ENCODE measurements around the gene SCUBE1. TPM values are rescaled to one million over a fixed set of nuclear protein-coding genes. Genes with fewer than 3 reads are reported as not detected.
A peak's percentile ranks its signal among the peaks of the same experiment; 100 is the strongest.

SCUBE1 gene
- polyA plus RNA-seq (2013), result 0.08 and 0.12 TPM in 2 replicates

GRCh38 chr22:43343262-43343669 is at the start of gene SCUBE1:
Gene SCUBE1 (minus strand): TSS chr22:43343372. CDS start chr22:43343261, 111 bp downstream.
- H4K12ac ChIP-seq (ENCODE audit: low read depth, low read length), result no peak within 1 kb of the TSS
- H2BK12ac ChIP-seq (ENCODE audit: low read length), result no peak within 1 kb of the TSS
- H3K4ac ChIP-seq (ENCODE audit: low read depth, low read length), result no peak within 1 kb of the TSS
- no peak within 1 kb of the TSS for H2BK5ac ChIP-seq (ENCODE audit: low read depth, low read length, poor library complexity)
- no CpG with 5 or more reads among the region's 56 CpGs for WGBS (ENCODE audit: extremely low coverage, insufficient coverage, insufficient read length)
- no peak within 1 kb of the TSS for H3K4me3 ChIP-seq (ENCODE audit: low read depth, low read length)
- no peak within 1 kb of the TSS for H2BK120ac ChIP-seq (ENCODE audit: insufficient read depth, low read length, poor library complexity)
- no peak within 1 kb of the TSS for H3K18ac ChIP-seq (ENCODE audit: low read length)
- no peak within 1 kb of the TSS for H3K27ac ChIP-seq (ENCODE audit: low read depth, low read length)
- no peaks in the 10 kb centered on the region for H3K79me1 ChIP-seq (ENCODE audit: low read length)
- H4K91ac ChIP-seq (ENCODE audit: low read depth, low read length), result no peak within 1 kb of the TSS
- H3K9ac ChIP-seq (ENCODE audit: low read length), result no peak within 1 kb of the TSS
- peaks cover 37% of the 10 kb centered on the region for H3K27me3 ChIP-seq (ENCODE audit: insufficient read depth, low read length)
- H3K4me2 ChIP-seq (ENCODE audit: low read length), result peak within 1 kb of the TSS; percentile 35
- H2AFZ ChIP-seq (ENCODE audit: insufficient read depth, low read length, poor library complexity), result no peak within 1 kb of the TSS
- H2AK5ac ChIP-seq (ENCODE audit: low read length), result no peak within 1 kb of the TSS
- no peak within 1 kb of the TSS for H4K8ac ChIP-seq (ENCODE audit: low read depth, low read length)
- H3K9me3 ChIP-seq (ENCODE audit: insufficient read depth, low read depth, low read length), result peaks cover 8% of the 10 kb centered on the region
- no peak within 1 kb of the TSS for H3K23ac ChIP-seq (ENCODE audit: low read length)
- H3K4me1 ChIP-seq (ENCODE audit: control insufficient read depth in 1 of 2, insufficient read depth in 2 of 2, low read length in 2 of 2), result no peaks in the 10 kb centered on the region
- no peak within 1 kb of the TSS for H3K14ac ChIP-seq (ENCODE audit: low read length)
- DNase-seq, result peak; percentile 65 to 80
- H3K79me2 ChIP-seq (ENCODE audit: control insufficient read depth, insufficient read depth, low read length, poor library complexity), result no peaks in the 10 kb centered on the region
- H3K36me3 ChIP-seq (ENCODE audit: control insufficient read depth in 1 of 2, insufficient read depth in 2 of 2, low read length in 2 of 2), result no peaks in the 10 kb centered on the region

DNA sequence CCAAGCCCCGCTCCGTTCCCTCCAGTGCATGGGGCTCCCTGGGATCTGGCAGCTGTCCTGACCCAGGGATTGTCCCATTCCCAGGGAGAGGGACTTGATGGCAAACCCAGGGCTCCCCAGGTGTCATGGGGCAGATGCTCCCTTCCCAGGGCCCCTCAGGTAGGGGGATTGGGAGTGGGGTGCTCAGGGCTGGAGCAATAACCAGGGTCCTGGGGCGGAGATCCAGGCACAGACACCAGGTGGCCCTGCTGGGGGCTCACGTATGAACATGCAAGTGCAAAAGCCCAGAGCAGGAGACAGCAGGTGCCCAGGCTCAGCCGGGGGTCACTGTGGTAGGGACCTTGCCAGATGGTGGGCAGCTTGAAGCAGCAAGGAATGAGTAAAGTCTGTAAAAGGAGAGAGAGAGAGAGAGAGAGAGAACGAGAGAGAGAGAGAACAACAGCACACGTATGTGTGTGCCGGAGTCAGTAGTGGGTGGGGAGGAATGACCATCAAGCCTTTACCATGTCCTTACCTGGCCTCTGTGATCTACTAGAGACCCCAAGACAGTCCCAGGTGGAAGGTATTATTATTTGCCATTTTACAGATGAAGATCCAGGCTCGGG is 49.3 kb upstream of the SCUBE1 start:
- no peak overlapping the region for H2AFZ ChIP-seq (ENCODE audit: insufficient read depth, low read length, poor library complexity)
- no peak overlapping the region for H3K9ac ChIP-seq (ENCODE audit: low read length)
- no peak overlapping the region for H4K91ac ChIP-seq (ENCODE audit: low read depth, low read length)
- no peak overlapping the region for H3K4me3 ChIP-seq (ENCODE audit: low read depth, low read length)
- H2BK120ac ChIP-seq (ENCODE audit: insufficient read depth, low read length, poor library complexity), result no peak overlapping the region
- WGBS (ENCODE audit: extremely low coverage, insufficient coverage, insufficient read length), result no CpG with 5 or more reads among the region's 9 CpGs
- no peaks in the 10 kb centered on the region for H3K4me1 ChIP-seq (ENCODE audit: control insufficient read depth in 1 of 2, insufficient read depth in 2 of 2, low read length in 2 of 2)
- H3K14ac ChIP-seq (ENCODE audit: low read length), result no peak overlapping the region
- H3K27me3 ChIP-seq (ENCODE audit: insufficient read depth, low read length), result no peaks in the 10 kb centered on the region
- H3K23ac ChIP-seq (ENCODE audit: low read length), result no peak overlapping the region
- no peak overlapping the region for H3K4ac ChIP-seq (ENCODE audit: low read depth, low read length)
- no peak for DNase-seq
- H3K36me3 ChIP-seq (ENCODE audit: control insufficient read depth in 1 of 2, insufficient read depth in 2 of 2, low read length in 2 of 2), result no peaks in the 10 kb centered on the region
- no peak overlapping the region for H4K8ac ChIP-seq (ENCODE audit: low read depth, low read length)
- no peaks in the 10 kb centered on the region for H3K79me2 ChIP-seq (ENCODE audit: control insufficient read depth, insufficient read depth, low read length, poor library complexity)
- no peak overlapping the region for H3K4me2 ChIP-seq (ENCODE audit: low read length)
- H3K18ac ChIP-seq (ENCODE audit: low read length), result no peak overlapping the region
- H2AK5ac ChIP-seq (ENCODE audit: low read length), result no peak overlapping the region
- no peak overlapping the region for H2BK12ac ChIP-seq (ENCODE audit: low read length)
- H3K79me1 ChIP-seq (ENCODE audit: low read length), result no peaks in the 10 kb centered on the region
- H3K27ac ChIP-seq (ENCODE audit: low read depth, low read length), result no peak overlapping the region
- peaks cover 6% of the 10 kb centered on the region for H3K9me3 ChIP-seq (ENCODE audit: insufficient read depth, low read depth, low read length)
- no peak overlapping the region for H2BK5ac ChIP-seq (ENCODE audit: low read depth, low read length, poor library complexity)
- H4K12ac ChIP-seq (ENCODE audit: low read depth, low read length), result no peak overlapping the region

- Histone ChIP-seq H2AK5ac (ENCODE audit: low read length) (no peak overlapping the region), H2BK12ac (ENCODE audit: low read length) (no peak overlapping the region), H4K12ac (ENCODE audit: low read depth, low read length) (no peak overlapping the region), H3K4me2 (ENCODE audit: low read length) (no peak overlapping the region), H2BK5ac (ENCODE audit: low read depth, low read length, poor library complexity) (no peak overlapping the region), H3K27me3 (ENCODE audit: insufficient read depth, low read length) (peaks cover 3% of the 10 kb centered on the region), H3K18ac (ENCODE audit: low read length) (no peak overlapping the region), H3K23ac (ENCODE audit: low read length) (no peak overlapping the region), H3K4ac (ENCODE audit: low read depth, low read length) (no peak overlapping the region), H3K4me3 (ENCODE audit: low read depth, low read length) (no peak overlapping the region), H2BK120ac (ENCODE audit: insufficient read depth, low read length, poor library complexity) (no peak overlapping the region), H4K91ac (ENCODE audit: low read depth, low read length) (no peak overlapping the region), H3K79me2 (ENCODE audit: control insufficient read depth, insufficient read depth, low read length, poor library complexity) (no peaks in the 10 kb centered on the region), H3K36me3 (ENCODE audit: control insufficient read depth in 1 of 2, insufficient read depth in 2 of 2, low read length in 2 of 2) (no peaks in the 10 kb centered on the region), H2AFZ (ENCODE audit: insufficient read depth, low read length, poor library complexity) (no peak overlapping the region), H3K9me3 (ENCODE audit: insufficient read depth, low read depth, low read length) (peaks cover 7% of the 10 kb centered on the region), H4K8ac (ENCODE audit: low read depth, low read length) (no peak overlapping the region), H3K4me1 (ENCODE audit: control insufficient read depth in 1 of 2, insufficient read depth in 2 of 2, low read length in 2 of 2) (no peaks in the 10 kb centered on the region), H3K79me1 (ENCODE audit: low read length) (no peaks in the 10 kb centered on the region), H3K9ac (ENCODE audit: low read length) (no peak overlapping the region), H3K27ac (ENCODE audit: low read depth, low read length) (no peak overlapping the region), H3K14ac (ENCODE audit: low read length) (no peak overlapping the region)
- no peak for DNase-seq
- WGBS (ENCODE audit: extremely low coverage, insufficient coverage, insufficient read length), result no CpG with 5 or more reads among the region's 3 CpGs
Observed at GRCh38 chr22:43391306-43391705, 48.1 kb upstream of the SCUBE1 start.

DNA sequence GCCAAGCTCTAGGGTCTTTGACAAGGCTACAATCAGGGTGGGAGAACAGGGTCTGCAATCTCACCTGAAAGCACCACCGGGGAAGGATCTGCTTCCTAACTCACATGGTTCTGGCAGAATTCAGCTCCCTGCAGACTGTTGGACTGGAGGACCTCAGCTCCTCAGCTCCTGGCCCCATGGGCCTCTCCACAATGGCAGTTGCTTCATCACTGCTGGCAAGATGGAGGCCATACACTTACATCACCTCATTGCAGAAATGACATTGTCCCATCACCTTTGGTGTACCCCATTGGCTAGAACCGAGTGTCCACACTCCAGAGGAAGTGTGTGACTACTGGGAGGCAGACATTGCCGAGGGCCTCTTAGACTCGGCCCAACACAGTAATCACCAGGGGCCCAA is 47.7 kb upstream of the SCUBE1 start:
- H3K9me3 ChIP-seq (ENCODE audit: insufficient read depth, low read depth, low read length), result peaks cover 7% of the 10 kb centered on the region
- no peak overlapping the region for H3K4ac ChIP-seq (ENCODE audit: low read depth, low read length)
- no peak overlapping the region for H3K14ac ChIP-seq (ENCODE audit: low read length)
- H3K9ac ChIP-seq (ENCODE audit: low read length), result no peak overlapping the region
- H2AK5ac ChIP-seq (ENCODE audit: low read length), result no peak overlapping the region
- no peaks in the 10 kb centered on the region for H3K79me1 ChIP-seq (ENCODE audit: low read length)
- no peak overlapping the region for H4K91ac ChIP-seq (ENCODE audit: low read depth, low read length)
- no peaks in the 10 kb centered on the region for H3K36me3 ChIP-seq (ENCODE audit: control insufficient read depth in 1 of 2, insufficient read depth in 2 of 2, low read length in 2 of 2)
- no peak for DNase-seq
- no peak overlapping the region for H3K27ac ChIP-seq (ENCODE audit: low read depth, low read length)
- no peak overlapping the region for H4K8ac ChIP-seq (ENCODE audit: low read depth, low read length)
- H2BK5ac ChIP-seq (ENCODE audit: low read depth, low read length, poor library complexity), result no peak overlapping the region
- no peak overlapping the region for H3K4me2 ChIP-seq (ENCODE audit: low read length)
- H3K79me2 ChIP-seq (ENCODE audit: control insufficient read depth, insufficient read depth, low read length, poor library complexity), result no peaks in the 10 kb centered on the region
- H3K4me1 ChIP-seq (ENCODE audit: control insufficient read depth in 1 of 2, insufficient read depth in 2 of 2, low read length in 2 of 2), result no peaks in the 10 kb centered on the region
- H2AFZ ChIP-seq (ENCODE audit: insufficient read depth, low read length, poor library complexity), result no peak overlapping the region
- WGBS (ENCODE audit: extremely low coverage, insufficient coverage, insufficient read length), result no CpG with 5 or more reads among the region's 4 CpGs
- no peak overlapping the region for H4K12ac ChIP-seq (ENCODE audit: low read depth, low read length)
- H2BK12ac ChIP-seq (ENCODE audit: low read length), result no peak overlapping the region
- peaks cover 3% of the 10 kb centered on the region for H3K27me3 ChIP-seq (ENCODE audit: insufficient read depth, low read length)
- H3K23ac ChIP-seq (ENCODE audit: low read length), result no peak overlapping the region
- no peak overlapping the region for H2BK120ac ChIP-seq (ENCODE audit: insufficient read depth, low read length, poor library complexity)
- no peak overlapping the region for H3K18ac ChIP-seq (ENCODE audit: low read length)
- H3K4me3 ChIP-seq (ENCODE audit: low read depth, low read length), result no peak overlapping the region
